ENCODE measurements around the gene SMURF1. TPM values are rescaled to one million over a fixed set of nuclear protein-coding genes. Genes with fewer than 3 reads are reported as not detected.

Gene SMURF1
- total and polyA plus RNA-seq, 2 of the 4 experiments (the other 2 are of a cell fraction) = 13.4 to 20.3 TPM

DNA sequence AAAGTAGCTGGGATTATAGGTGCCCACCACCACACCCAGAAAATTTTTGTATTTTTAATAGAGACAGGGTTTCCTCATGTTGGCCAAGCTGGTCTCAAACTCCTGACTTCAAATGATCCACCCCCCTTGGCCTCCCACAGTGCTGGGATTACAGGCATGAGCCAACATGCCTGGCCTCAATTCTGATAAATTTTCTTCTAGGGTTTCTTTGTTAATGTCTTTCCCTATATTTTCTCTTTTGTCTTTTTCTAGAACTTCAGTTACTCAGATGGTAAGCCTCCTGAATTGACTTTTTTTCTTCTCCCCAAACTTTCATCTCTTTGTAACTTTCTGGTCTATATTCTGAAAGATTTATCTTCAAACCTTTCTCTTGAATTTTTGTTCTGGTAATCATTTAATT lies 12.7 kb upstream of the SMURF1 start:
- no peak overlapping the region for H3K4me2 ChIP-seq (ENCODE audit: low read depth, low read length)
- no peak overlapping the region for H4K91ac ChIP-seq (ENCODE audit: insufficient read depth, low read depth, low read length)
- no peak overlapping the region for H3K4me3 ChIP-seq (ENCODE audit: insufficient read depth, low read depth, low read length)
- no peaks in the 10 kb centered on the region for H3K4me1 ChIP-seq (ENCODE audit: control insufficient read depth, insufficient read depth, low read length)
- H3K9ac ChIP-seq (ENCODE audit: low read depth, low read length) = no peak overlapping the region
- intact Hi-C loops (cut with micrococcal nuclease) (no loop called here), dilution Hi-C loops (cut with HindIII; ENCODE audit: low sequenced_read_pairs, unreplicated experiment) (no loop called here), in situ Hi-C loops (cut with MboI; ENCODE audit: low sequenced_read_pairs) (no loop called here)
- H3K9me1 ChIP-seq (ENCODE audit: insufficient read depth, low read length) = no peaks in the 10 kb centered on the region
- H2BK15ac ChIP-seq (ENCODE audit: low read depth, low read length) = no peak overlapping the region
- H3K36me3 ChIP-seq (ENCODE audit: control insufficient read depth, insufficient read depth, low read length) = no peaks in the 10 kb centered on the region
- ChIA-PET POLR2A (ENCODE audit: unreplicated experiment) (no interaction called here), CTCF (interaction anchor here (0.6 kb wide), 1 partner anchor 94 kb away, joined by 3 read pairs; no protein-coding TSS in a partner anchor)
- no peak overlapping the region for H3K4ac ChIP-seq (ENCODE audit: low read depth, low read length)
- no peak overlapping the region for H2AK9ac ChIP-seq (replicated peaks; ENCODE audit: low read depth, low read length, poor library complexity)
- H4K20me1 ChIP-seq (ENCODE audit: insufficient read depth, low read length) = no peaks in the 10 kb centered on the region
- ATAC-seq (ENCODE audit: low read depth) (no peak), DNase-seq (no peak)
- H3K56ac ChIP-seq (ENCODE audit: extremely low read depth, insufficient read depth, low read length) = no peak overlapping the region
- no peak overlapping the region for H4K5ac ChIP-seq (ENCODE audit: low read depth, low read length)
- no peak overlapping the region for H2BK120ac ChIP-seq (ENCODE audit: low read depth, low read length)
- BruUV-seq (replicated peaks) = no TSS peak
- no peak overlapping the region for H3K23ac ChIP-seq (ENCODE audit: low read depth, low read length)
- H3K79me1 ChIP-seq (ENCODE audit: low read depth in 1 of 2, low read length in 2 of 2) = no peaks in the 10 kb centered on the region
- no peak overlapping the region for H2BK5ac ChIP-seq (ENCODE audit: low read depth, low read length, poor library complexity, severe bottlenecking)
- no peak overlapping the region for H4K8ac ChIP-seq (ENCODE audit: low read depth in 2 of 2, low read length in 2 of 2)
- TF ChIP-seq CEBPB (IDR thresholded peaks at IDR 0.05; ENCODE audit: low read depth, low read length) (no peak), POLR2A (IDR thresholded peaks at IDR 0.05; ENCODE audit: low read depth, low read length) (no peak), MAFK (IDR thresholded peaks at IDR 0.05; ENCODE audit: low read depth, low read length) (no peak)
- TF ChIP-seq, protein P1, sequence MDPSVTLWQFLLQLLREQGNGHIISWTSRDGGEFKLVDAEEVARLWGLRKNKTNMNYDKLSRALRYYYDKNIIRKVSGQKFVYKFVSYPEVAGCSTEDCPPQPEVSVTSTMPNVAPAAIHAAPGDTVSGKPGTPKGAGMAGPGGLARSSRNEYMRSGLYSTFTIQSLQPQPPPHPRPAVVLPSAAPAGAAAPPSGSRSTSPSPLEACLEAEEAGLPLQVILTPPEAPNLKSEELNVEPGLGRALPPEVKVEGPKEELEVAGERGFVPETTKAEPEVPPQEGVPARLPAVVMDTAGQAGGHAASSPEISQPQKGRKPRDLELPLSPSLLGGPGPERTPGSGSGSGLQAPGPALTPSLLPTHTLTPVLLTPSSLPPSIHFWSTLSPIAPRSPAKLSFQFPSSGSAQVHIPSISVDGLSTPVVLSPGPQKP (IDR thresholded peaks at IDR 0.05; ENCODE audit: borderline replicate concordance, low read depth, low read length) = no peak
- H3K27me3 ChIP-seq (ENCODE audit: control insufficient read depth, insufficient read depth, low read length) = no peaks in the 10 kb centered on the region; the same call in 1 of the 2 replicates
- no peak overlapping the region for H2AFZ ChIP-seq (replicated peaks; ENCODE audit: low read length, poor library complexity)
- no peak overlapping the region for H3K18ac ChIP-seq (ENCODE audit: low read depth, low read length)
- no peak overlapping the region for H2BK20ac ChIP-seq (ENCODE audit: low read depth, low read length)
- H3K27ac ChIP-seq (ENCODE audit: insufficient read depth, low read length) = no peak overlapping the region
- no peak overlapping the region for H3K14ac ChIP-seq (replicated peaks; ENCODE audit: low read depth, low read length)
- no peaks in the 10 kb centered on the region; the same call in 1 of the 2 replicates for H3K9me3 ChIP-seq (ENCODE audit: control insufficient read depth, insufficient read depth, low read length)
- no peak overlapping the region for H2AK5ac ChIP-seq (ENCODE audit: low read depth, low read length)
